Measurements from ENCODE around the gene MAGI2.
"Not testable (repeated sequence)": the region's sequence is repeated elsewhere in the genome, so short reads cannot be mapped to it uniquely, and the experiment has no call there.

Gene MAGI2

DNA sequence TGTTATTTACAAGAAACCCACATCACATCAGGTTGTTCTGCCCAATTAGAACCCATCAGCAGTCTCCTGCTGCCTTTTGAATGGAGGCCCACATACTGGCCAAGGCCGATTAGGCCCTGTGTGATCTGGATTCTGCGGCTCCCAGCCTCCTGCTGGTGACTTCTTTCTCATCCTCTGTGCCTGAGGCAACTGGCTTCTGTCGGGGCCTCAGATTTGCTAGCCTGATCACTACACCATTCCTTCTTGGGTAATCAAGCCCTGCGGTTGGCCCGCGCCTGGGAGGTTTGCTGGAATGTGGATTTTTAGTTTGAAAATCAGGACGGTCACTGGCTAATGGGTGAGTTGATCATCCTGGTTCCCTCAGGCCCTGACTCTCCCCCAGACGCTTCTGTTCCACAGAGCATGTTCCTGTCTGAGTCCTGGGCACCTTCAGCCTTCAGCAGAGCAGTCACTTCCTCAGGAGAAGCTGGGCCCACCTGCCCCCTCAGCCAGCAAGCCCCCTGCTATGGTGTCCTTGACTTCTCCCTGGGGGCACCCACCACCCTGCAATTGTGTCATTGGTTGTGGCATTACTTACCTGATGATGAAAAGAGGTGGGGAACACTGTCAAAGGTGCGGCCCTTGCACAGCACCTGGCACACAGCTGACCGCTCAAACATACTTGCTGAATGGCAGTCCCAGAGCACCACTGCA, 1447.3 kb downstream of the MAGI2 start:
- no peak for DNase-seq

- no peak for DNase-seq
Observed at GRCh38 chr7:78002715-78003114, 1450.8 kb downstream of the MAGI2 start.

DNA sequence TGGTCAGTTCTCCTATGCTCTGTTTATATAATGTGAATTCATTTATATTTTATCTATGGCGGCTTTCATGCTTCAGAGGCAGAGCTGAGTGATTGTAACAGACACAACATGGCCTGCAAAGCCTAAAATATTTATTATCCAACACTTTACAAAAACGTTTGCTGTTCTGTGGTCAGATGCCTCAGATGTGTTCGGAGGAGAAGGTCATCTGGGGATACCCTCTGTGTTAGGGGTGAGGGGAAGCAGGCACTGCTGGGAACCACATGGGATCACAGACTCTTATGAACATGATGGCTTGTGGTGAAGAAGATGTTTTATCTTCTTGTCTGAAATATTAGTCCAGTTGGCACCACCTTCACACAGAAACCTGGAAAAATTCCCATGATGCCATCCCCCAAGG, 1451.4 kb downstream of the MAGI2 start:
- no peak for DNase-seq

DNA sequence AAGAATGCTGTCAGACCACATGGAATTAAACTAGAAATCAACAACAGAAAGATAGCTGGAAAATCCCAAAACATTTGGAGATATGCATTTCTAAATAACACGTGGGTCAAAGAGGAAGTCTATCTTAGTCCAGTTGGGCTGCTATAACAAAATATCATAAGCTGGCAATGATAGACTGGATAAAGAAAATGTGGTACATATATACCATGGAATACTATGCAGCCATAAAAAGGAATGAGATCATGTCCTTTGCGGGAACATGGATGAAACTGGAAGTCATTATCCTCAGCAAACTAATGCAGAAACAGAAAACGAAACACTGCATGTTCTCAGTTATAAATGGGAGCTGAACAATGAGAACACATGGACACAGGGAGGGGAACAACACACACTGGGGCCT, 1454.3 kb downstream of the MAGI2 start:
- not testable (repeated sequence) for DNase-seq

GRCh38 chr7:77995717-77996116, 1457.8 kb downstream of the MAGI2 start:
- no peak for DNase-seq

- no peak for DNase-seq
Observed at GRCh38 chr7:77993838-77994237, 1459.6 kb downstream of the MAGI2 start.

GRCh38 chr7:77991656-77992055, 1461.8 kb downstream of the MAGI2 start:
- DNase-seq: no peak

DNA sequence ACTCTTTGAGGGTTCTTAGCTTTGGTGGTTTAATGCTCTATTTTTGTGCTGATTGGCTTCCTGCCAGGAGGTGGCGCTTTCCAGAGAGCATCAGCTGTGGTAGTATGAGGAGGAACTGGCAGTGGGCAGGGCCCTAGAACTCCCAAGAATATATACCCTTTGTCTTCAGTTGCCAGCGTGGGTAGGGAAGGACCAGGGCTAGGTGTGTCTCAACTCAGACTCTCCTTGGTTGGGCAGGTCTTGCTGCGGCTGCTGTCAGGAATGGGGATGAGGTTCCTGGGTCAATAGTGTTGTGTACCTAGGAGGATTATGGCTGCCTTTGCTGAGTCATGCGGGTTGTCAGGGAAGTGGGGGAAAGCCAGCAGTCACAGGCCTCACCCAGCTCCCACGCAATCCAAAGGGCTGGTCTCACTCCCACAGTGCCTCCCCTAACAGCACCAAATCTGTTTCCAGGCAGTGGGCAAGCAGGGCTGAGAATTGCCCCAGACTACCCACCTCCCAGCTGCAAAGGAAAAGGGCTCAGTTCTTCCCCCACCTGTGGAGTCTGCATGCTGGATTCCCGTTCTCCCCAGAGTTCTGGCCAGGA, 1463.4 kb downstream of the MAGI2 start:
- no peak for DNase-seq

DNA sequence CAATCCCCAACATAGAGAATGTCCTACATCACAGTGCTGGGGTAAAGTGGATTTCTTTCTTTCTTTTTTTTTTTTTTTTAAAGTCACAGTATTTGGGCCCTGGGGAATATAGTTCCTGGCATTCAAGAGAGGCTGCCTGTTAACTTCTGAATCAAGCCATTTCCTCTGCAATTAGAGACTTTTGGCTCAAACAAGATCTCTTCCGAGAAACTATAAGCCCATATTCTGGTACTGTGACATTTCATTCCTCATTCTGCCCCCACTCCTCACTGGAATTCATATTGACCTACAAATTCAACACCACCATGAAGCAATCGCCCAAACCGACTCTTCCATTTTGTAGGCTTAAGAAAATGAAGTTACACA, 1467.5 kb downstream of the MAGI2 start:
- no peak for DNase-seq

DNA sequence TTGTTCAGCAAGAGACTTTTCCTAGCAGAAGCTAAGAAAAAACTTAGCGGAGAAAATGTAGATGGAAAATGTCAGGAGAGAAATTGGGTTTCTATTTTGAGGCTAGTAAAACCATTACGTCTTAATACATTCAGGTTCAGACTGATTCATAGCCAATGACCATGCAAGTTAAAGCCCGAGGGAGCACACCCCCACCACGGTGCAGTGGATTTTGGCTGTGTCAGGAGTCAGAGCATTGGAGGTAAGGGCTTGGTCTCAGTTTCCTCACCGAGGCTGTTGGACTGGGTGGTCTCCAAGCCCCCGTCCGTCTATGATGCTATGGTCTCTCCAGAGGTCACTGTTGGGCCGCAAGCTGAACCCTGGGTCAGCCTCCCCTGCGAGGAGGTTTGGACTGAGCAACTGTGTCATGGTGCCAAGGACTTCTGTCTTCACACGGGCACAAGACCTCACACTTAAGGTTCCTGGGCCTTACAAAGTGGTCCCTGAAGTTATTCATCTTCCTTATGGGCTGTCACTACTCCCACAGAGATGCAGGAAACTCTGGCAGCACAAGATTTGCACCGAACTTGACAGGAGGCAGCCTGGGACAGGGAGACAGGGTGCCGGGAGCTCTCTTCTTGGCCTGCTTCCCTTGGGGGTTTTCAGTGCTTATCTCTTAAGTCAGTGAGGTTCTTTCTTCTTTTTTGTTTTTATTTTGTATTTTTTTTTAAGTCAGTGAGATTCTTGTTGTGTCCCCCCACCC, 1468.1 kb downstream of the MAGI2 start:
- no peak for DNase-seq

DNA sequence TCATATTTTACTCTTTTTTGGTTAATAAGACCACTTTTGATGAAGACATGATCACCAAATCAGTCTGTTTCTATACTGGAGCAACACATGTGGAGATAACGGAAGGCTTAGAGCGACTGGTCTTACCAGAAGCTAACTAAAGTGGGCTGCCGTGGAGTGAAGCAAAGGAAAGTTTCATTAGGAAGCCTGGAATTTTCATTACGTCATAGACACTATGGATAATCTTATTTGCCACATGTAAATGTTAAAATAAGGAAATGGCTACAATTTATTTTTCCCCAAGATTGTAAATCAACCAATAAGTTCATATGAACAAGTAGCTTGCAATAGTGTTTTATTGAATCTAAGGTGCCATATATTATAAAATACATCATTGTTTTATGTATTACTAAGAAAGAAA, 1469.5 kb downstream of the MAGI2 start:
- DNase-seq: no peak

- no peak for DNase-seq
Observed at GRCh38 chr7:77982926-77983550, 1470.4 kb downstream of the MAGI2 start.

GRCh38 chr7:77980087-77980713, 1473.3 kb downstream of the MAGI2 start:
- DNase-seq: no peak

GRCh38 chr7:77979219-77979618, 1474.2 kb downstream of the MAGI2 start:
- no peak for DNase-seq

DNA sequence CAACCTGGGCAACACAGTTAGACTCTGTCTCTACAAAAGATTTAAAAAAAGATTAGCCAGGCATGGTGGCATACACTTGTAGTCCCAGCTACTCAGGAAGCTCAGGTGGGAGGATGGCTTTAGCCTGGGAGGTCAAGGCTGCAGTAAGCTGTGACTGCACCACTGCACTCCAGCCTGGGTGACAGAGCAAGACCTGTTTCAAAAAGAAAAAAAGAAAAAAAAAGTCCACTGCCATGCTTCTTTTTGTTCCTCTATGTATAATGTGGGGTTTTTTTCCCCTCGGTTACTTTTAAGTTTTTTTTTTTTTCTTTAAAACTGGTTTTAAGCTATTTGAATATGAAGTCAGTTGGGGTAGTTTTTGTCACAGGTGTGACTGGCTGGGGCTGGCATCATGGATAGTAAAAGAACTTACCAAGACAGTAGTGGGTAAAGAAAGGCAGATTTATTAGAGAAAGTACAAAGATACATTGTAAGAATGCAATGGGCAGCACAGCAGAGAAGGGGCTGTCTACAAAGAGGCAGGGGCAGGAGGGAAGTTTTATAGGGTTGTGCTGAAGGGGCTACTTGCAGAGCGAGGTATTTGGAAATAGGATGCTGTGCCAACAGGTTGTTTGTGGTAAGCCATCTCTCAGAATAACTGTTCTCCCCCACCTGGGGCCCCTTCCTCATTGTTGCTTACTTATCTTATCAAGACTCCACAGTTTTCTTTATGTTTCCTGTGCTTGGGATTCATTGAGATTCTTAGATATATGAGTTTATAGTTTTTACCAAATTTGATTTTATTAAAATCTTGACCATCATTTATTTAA, 1477.6 kb downstream of the MAGI2 start:
- no peak for DNase-seq

- DNase-seq: no peak
Observed at GRCh38 chr7:77971726-77972125, 1481.7 kb downstream of the MAGI2 start.

DNA sequence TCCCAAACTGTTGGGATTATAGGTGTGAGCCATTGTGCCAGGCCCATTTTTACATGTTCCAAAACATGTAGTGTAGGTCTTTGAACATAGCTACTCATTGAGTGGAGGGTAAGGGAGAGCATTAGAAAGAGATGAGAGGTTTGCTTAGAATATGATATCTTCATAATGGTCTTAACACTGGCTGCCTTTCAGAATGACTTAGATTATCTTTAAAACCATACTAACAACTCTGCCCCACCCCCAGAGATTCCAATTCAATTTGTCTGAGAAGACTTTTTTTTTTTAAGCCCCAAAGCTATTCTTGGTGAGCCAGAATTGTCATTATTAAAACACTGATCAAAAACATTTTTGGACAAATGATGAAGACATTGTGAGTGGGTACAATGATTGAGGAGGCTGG, 1486.0 kb downstream of the MAGI2 start:
- DNase-seq: no peak
